NCI-H82 treated with DMSO at 0.1 percent for 48 hours (cell line): ENCODE data around the gene TC2N.
"Not testable (repeated sequence)": the region's sequence is repeated elsewhere in the genome, so short reads cannot be mapped to it uniquely, and the experiment has no call there.

ENCODE experiments used
- DNase-seq: peaks from one replicate; lab custom pipeline; 2025; ENCODE audit not compliant: unreplicated experiment; lab: John Stamatoyannopoulos, UW

The TC2N gene

GRCh38 chr14:91889477-91890211 lies 22.3 kb upstream of the TC2N start:
- DNase-seq: no peak

GRCh38 chr14:91888641-91889476 lies 21.5 kb upstream of the TC2N start:
- DNase-seq: peak; percentile 0

- no peak for DNase-seq
Observed at GRCh38 chr14:91886961-91887360, 19.6 kb upstream of the TC2N start.

GRCh38 chr14:91885839-91886238 lies 18.5 kb upstream of the TC2N start:
- DNase-seq: no peak

- no peak for DNase-seq
Observed at GRCh38 chr14:91885113-91885712, 17.9 kb upstream of the TC2N start.

GRCh38 chr14:91884664-91885063 lies 17.3 kb upstream of the TC2N start:
- DNase-seq: no peak

- no peak for DNase-seq
Observed at GRCh38 chr14:91883753-91884152, 16.4 kb upstream of the TC2N start.

GRCh38 chr14:91882776-91883175 lies 15.4 kb upstream of the TC2N start:
- DNase-seq: no peak

GRCh38 chr14:91882369-91882768 lies 15.0 kb upstream of the TC2N start:
- no peak for DNase-seq

- no peak for DNase-seq
Observed at GRCh38 chr14:91879196-91879595, 11.9 kb upstream of the TC2N start.

GRCh38 chr14:91878274-91878673 lies 10.9 kb upstream of the TC2N start:
- DNase-seq: no peak

- no peak for DNase-seq
Observed at GRCh38 chr14:91877376-91877915, 10.1 kb upstream of the TC2N start.

GRCh38 chr14:91876492-91876891 lies 9.2 kb upstream of the TC2N start:
- no peak for DNase-seq

- peak; percentile 4 for DNase-seq
Observed at GRCh38 chr14:91875525-91876286, 8.4 kb upstream of the TC2N start.

- no peak for DNase-seq
Observed at GRCh38 chr14:91873471-91874415, 6.4 kb upstream of the TC2N start.

GRCh38 chr14:91872517-91873470 lies 5.5 kb upstream of the TC2N start:
- no peak for DNase-seq

GRCh38 chr14:91872011-91872501 lies 4.7 kb upstream of the TC2N start:
- no peak for DNase-seq

GRCh38 chr14:91871401-91871800 lies 4.1 kb upstream of the TC2N start:
- DNase-seq: not testable (repeated sequence)

GRCh38 chr14:91870890-91871289 lies 3.6 kb upstream of the TC2N start:
- DNase-seq: no peak
